Measurements from ENCODE around the gene TMCC1.
"Not testable (repeated sequence)": the region's sequence is repeated elsewhere in the genome, so short reads cannot be mapped to it uniquely, and the experiment has no call there.

TMCC1 gene

DNA sequence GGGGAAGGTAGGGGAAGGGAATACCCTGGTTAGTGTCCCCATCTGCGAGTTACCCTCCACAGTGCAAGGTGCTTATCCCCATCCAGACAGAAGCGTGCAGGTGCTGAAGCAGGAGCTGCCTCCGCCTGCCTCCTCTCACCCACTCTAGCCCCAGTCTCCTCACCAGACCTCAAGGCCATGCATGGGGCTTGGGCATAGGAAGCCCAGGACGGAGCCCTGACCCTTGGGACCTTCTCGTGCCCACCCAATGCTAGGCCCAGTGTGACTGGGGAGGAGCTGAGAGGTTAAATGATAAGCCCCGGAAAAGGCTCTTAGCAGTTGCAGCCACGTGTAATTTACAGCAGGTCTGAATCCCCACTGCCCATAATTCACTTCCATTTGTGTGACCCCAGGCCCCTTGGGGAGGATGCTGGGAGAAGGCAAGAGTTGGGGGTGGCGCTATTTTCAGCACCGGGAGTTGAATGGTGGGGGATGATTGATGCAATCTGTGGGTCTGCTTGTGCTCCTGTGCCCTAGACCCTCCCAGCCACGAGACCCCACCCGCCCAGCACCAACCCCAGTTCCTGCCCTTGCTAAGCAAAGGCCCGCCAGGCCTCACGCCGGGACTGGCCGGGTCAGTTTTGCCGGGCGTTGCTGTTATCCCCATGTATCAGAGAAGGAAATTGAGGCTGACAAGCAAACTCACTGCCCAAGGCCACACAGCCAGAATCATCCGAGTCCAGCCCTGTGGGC lies 272.5 kb downstream of the TMCC1 start:
- DNase-seq = no peak

DNA sequence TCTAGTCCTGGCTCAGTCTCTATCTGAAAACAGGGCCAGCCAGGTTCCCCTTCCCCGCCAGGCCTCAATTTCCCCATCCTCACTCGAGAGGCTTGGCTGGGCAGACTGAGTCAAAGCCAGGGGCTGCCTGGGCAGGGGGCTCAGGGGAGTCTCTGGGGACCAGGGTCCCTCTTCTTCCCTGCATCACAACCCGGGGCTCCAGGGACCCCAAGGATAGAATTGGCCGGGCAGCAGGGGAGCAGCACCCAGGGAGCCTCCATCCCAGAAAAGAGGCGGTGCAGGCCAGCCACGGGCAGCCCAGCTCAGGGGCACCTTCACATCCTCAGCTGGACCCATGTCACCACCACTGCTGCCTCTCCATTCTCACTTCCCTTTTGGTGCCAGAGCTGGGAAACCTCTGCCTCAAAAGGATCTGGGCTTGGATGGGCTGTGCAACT lies 273.8 kb downstream of the TMCC1 start:
- DNase-seq = no peak

DNA sequence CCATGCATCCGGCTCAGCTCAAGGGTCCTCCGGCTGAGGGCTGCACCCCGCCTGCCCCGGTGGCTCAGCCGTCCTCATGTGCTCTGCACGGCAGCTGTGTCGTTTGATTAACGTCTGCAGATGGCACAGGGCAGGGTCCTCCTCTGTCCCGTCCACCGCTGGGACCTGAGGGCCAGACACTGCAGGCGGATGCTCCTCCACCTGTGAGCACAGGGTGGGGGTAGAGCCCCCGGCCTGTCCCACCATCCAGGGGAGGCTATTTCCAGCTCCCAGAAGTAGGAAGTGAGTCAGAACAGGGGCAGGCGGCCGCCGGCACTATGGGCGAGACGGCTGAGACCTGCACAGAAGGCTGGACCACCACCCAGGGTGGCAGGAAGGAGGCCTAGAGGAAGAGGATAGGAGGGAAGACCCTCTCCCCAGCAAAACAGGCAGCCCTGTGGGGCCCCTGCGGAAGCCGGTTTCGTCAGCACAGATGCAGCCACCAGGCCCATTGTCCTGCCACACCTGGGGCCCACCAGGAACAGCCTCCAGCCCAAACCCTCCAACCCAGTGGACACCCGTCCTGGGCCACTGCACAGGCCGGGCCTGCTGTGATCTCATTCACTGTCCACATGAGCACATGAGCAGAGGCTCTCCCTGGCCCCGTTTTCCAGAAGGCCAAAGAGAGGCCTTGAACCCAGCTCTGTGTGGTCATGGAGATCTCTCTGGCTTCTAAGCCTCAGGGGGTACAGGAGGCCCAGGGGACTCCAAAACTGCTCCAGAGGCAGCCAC lies 274.4 kb downstream of the TMCC1 start:
- no peak for DNase-seq

DNA sequence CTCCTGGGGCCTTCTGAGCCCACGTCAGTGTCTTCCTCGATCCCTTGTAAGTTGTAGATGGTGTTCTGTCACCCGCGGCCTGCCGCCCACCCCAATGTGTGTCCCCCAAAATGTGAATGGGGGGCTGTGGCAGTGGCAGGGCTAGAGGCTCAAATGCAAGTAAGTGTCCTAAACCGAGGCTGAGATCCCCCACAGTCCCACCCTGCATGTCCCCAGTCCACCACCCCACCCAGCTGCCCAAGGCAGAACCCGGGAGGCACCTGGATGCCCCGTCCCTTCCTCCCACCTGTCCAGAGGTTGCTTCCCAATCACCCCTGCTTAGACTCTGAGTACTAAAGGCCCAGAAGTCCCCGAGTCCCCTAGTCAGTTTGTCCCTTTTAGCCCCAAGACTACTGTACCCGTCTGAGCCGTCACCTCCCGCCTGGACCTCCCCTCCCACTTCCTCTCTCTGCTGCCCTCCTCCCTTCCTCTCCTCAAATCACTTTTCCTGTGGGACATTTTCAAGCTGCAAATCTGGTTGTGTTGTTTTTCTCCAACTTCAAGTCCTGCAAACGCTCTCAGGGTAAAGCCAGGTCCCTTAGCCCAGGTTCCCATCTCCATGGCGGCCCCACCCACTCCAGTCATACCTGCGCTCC lies 275.2 kb downstream of the TMCC1 start:
- no peak for DNase-seq

DNA sequence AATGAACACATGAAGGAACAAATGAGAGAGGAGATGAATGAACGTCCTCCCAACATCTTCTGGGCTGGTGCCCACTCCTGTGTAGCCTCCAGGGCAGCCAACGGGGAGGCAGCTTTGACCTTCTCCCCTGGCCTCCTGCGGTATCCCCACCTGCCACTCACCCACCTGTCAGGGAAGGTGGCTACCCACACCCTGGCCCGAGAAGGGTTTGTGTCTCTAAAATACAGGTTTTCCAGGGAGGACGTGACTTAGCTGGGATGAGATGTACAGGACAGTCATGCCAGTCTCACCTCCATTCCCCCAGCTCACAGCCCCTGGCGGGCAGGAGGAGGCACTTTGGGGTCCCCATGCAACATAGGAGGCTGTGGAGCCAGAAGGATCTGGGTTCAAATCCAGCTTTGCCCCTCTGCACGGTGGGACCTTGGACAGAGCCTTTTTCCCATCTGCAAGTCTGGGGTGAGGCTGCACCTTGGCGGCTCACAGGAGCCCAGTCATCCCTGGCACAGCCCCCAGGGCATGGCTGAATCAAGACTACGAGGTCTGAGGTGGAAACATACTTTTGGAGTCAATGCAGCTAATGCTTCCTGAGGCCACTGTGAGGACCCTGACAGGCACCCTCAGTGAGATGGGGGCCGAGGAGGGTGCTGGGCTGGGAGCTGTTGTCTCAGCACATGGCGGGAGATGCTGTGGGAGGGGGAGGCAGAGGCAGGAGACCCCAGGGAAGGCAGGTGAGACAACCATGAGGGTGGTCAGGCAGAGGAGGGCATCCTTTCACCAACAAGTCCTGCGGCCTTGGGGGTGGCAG lies 275.9 kb downstream of the TMCC1 start:
- DNase-seq = no peak

DNA sequence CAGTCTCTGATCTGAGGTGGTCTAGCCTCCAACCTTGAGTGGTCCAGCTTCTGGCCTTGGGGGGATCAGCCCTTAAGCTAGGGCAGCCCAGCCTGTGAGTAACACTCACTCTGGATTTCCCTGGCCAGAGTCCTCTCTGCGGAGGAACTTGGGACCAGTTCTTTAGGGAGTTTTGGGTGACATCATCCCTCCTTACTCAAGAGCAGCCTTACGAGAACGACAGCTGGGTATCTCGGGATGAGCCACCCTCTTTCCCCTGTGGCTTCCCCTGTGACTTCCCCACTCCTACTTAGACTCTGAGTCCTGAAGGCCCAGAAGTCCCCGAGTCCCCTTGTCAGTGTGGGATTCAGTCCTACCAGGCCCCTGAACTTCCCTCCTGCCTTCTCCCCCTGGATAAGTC lies 276.8 kb downstream of the TMCC1 start:
- DNase-seq = no peak

DNA sequence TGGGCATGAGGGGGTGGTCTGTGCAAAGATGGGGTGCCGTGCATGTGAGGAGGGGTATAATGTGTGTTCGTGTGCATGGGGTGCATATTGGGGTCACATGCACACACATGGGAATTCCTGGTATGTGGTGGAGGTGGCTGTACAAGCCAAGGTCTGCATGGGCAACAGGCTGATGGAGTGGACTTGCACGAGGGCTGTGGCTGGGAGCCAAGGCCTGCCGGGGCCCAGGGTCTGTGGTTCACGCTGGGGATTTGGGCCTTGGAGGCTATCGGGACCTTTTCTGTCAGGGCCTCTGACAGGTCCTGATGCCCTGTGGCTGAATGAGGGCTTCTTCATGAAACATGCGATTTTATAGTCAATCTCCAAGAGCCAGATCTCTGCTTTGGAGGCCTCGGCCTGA lies 277.2 kb downstream of the TMCC1 start:
- no peak for DNase-seq

DNA sequence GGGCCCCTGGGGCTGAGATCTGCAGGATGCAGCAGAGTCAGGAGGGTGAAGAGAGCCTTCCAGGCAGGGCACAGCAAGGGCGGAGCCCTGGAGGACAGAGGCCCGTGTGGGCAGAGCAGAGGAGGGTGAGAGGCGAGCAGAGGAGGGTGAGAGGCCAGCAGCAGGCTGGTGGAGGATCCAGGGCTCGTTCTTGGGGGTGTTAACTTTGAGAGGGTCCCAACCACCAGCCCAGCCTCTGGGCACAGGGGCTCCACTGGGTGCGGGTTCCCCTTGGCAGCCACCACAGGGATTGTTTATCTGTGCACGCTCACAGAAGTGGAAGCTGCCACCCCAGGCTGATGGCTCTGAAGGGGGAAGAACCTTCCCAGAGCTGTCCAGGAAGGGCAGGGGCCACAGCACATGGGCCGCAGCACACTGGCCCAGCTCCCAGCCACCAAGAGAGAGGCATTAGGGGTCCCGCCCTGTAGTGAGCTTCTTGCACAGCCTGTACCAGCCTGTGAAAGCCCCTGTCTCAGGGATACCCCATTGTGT lies 277.7 kb downstream of the TMCC1 start:
- peak; percentile 57 for DNase-seq

DNA sequence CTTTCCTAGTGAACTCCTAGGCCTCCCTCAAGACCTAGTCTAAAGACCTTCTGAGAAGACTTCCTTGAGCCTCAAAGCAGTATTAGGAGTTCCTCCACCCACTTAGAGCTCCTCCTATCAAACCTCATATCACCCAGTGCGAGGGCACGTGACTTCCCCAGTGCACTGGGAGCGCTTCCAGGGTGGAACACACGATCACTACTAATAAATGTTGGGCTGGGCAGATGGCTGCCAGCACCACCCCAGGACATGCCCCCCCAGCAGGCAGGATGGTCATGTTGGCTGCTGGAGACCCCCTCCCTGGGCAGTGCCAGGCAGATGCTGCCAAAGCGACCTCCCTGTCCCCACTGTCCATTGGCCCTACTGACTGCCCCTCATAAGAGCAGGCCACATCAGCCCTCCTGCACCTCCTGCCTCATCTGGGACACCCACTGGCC lies 278.6 kb downstream of the TMCC1 start:
- DNase-seq = peak; percentile 95

DNA sequence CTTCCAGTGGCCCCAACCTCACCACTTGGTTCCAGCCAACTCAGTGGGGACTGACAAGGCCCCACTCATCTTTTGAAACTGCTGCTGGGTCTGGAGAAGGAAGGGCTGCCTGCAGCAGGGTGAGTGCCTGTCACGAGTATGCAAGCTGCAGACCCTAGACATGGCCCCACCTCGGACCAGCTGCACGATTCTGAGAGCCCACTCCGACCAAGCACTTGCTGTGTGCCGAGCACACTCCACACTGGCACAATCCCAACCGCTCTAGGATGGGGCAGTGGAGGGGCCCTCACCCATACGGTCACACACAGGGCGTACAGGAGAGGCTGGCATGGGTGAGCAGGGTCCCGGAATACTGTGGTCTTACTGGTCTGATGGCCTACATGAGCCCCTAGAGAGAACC lies 279.1 kb downstream of the TMCC1 start:
- DNase-seq = no peak

DNA sequence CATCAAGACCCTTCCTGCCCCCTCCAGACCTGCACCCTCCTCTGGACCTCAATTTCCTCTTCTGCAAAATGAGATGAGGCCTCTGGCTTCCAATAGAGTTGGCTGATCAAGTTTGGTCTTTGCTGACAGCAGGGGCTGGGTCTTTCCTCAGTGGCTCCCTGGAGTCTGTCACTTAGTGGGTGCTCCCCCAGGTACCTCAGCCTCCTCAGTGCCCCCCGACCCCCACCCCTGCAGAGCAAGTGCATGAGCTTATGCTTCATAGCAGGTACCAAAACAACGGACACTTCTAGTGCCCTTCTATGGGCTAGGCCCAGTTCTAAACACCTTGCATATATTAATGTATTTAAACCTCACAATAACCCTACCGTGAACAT lies 280.2 kb downstream of the TMCC1 start:
- DNase-seq = no peak

DNA sequence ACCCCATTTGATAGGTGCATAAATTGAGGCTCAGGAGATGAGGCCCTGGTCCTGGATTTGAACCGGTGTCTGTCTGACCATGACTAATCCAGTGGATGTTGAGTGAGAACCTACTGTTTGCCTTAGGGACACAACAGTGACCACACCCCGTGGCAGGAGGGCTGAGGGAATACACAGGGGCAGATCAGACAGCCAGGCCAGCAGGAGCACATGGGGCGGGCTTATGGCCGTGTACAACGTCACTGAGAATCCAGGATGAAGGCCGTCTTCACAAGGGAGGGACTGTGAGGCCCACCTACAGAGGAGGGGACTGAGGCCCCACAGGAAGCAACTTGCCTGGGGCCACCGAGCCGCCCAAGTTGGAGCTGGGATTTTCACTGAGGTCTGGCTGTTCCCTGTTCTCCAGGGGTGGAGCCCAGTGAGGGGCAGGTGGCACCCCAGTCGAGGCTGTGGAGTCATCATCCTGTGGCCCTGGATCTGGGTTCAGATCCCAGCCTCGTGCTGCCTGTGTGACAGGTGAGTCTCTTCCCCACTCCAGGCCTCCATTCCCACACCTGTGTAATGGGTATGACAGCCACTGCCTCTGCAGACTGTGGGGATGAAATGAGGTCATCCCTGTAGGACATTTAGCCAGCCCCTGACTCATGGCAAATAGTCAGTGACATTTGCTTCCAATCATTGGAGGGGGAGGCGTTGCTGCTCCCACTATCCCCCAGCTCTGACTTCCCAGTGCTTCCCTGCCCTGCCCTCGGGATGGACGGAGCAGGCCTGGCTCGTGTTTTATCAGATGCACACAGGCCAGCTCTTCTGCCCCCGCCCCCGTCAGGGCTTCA lies 280.8 kb downstream of the TMCC1 start:
- no peak for DNase-seq

DNA sequence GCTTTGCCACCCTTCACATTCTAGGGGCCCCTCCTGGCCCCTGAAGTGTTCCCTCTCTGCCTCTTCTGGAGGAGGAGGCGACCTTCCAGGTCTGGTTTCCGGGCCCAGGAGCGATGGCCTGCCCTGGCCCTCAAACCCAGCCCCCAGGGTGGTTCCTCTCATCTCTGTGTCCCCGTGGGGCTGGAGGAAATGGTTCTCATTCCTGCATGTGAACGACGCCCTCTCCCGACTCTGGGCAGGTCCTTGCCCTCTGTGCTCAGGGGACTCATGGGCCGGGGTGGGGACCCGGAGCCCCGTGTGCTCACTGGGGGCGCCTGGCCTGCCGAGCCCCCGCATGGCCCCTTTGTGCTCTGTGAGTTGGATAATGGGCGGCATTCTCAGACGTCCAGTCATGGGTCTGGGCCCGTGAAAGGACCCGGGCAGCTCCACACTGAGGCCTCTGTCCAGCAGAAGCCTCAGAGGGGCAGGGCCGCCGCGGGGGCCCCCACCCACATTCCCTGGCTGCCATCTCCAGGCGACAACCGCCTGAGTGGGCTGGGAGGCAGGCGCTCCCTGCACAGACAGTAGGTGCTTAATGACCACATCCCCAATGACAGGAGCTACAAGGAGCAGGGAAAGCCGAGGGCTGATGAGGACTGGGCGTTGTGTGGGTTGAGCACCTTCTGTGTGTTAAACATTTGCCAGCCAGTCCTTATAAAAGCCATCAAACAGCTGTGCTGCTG lies 281.5 kb downstream of the TMCC1 start:
- DNase-seq = no peak

DNA sequence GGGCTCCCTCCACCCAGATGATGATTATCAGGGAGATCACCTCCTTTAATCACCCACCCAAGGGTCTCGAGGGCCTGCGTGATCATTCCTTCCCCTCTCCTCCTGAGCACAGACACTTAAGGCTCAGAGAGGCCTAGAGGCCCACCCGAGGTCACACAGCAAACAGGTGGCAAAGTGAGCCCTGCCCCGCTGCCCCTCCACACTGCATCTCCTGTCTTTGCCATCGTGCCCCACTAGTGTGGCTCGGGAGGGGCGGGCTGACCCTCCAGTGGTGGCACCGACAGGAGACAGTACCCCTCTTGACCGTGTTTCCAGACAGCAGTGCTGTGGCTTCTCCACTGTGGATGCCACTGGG lies 282.1 kb downstream of the TMCC1 start:
- DNase-seq = no peak

DNA sequence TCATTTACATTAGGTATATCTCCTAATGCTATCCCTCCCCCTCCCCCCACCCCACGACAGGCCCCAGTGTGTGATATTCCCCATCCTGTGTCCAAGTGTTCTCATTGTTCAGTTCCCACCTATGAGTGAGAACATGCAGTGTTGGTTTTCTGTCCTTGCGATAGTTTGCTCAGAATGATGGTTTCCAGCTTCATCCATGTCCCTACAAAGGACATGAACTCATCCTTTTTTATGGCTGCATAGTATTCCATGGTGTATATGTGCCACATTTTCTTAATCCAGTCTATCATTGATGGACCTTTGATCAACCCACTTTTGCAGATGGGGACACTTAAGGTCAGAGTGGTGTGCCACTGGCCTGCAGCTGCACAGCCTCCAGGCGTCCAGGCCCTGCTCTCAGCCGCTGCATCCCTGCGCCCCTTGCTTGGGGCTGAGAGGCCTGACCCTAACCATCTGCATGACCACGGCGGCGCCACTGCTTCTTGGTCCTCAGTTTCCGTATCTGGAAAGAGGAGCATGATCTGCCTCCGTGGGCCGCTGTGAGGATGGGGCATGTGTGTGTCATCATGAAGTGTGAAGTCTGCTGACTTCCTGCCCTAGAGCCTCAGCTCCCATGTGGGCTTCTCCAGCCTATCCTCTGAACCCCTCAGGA lies 282.6 kb downstream of the TMCC1 start:
- not testable (repeated sequence) for DNase-seq

DNA sequence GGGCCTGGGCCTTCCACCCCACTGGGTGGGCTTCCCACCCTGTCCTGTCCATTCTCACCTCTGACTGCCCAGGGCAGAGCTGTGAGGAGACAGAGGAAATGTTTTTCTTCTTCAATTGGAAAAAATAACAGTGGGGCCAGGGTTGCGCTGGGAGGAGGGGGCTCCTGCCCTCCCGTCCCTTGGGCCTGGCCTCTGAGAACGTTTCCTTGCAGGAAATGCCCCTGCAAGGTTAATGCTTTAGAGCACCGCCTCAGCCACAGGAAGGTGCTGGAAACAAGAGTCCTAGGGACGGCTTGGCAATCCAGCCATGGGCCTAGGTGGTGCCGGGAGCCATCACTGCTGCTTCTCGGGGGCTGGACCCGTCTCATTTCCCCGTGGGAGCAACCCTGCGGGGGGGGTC lies 283.2 kb downstream of the TMCC1 start:
- DNase-seq = no peak

DNA sequence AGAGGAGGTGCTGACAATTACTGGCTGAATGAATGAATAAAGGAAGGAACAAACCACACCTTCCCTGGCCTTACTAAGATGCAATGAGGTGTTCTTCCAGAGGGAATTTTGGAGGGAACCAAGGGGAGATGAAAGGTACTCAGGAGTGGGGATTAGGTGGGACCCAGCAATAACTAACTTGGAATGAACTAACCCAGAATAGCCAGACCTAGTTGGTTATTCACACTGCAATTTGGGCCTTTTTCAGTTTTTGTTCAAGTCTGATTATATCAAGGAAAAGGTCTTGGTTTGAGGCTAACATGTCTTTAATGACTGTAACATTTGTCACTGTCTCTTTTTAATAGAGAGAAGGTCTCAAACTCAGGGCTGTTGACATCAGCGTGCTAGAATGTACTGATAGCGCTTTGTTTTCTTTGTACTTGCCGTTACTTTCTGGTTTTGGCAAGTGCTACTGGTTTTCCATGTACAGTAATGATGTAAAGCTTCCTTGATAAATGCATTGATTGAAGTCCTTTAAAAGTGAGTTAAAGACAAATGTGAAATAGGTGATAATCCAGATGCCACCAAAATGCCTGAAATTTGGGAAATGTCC lies 283.8 kb downstream of the TMCC1 start:
- DNase-seq = peak; percentile 43

DNA sequence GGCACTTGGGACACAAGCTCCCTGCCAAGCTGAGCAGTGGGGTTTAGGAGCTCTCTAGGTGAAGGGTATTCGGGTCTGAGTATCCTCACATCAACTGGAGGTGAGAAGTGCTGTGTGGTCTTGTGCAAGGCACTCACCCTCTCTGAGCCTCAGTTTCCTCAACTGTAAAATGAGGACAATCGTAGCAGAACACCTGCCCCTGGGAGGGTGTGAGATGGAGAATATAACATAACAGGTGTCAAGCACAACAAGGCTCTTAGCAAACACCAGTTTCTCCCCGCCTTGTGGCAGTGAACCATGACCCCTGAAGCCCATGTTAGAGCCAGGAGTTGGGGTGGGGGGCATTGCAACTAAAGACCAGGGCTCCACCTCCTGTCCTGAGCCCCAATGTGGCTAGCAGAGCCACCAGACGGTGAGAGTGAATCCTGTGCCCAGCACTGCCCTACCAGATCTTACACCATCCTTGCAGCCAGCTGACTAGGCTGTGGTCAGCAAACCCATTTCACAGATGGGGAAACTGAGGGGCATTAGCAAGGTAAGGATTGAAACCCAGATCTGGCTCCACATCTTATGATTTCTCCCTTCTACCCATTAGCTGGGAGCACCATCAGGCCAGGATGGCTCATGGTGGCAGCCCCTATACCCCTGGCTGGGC lies 284.4 kb downstream of the TMCC1 start:
- no peak for DNase-seq

DNA sequence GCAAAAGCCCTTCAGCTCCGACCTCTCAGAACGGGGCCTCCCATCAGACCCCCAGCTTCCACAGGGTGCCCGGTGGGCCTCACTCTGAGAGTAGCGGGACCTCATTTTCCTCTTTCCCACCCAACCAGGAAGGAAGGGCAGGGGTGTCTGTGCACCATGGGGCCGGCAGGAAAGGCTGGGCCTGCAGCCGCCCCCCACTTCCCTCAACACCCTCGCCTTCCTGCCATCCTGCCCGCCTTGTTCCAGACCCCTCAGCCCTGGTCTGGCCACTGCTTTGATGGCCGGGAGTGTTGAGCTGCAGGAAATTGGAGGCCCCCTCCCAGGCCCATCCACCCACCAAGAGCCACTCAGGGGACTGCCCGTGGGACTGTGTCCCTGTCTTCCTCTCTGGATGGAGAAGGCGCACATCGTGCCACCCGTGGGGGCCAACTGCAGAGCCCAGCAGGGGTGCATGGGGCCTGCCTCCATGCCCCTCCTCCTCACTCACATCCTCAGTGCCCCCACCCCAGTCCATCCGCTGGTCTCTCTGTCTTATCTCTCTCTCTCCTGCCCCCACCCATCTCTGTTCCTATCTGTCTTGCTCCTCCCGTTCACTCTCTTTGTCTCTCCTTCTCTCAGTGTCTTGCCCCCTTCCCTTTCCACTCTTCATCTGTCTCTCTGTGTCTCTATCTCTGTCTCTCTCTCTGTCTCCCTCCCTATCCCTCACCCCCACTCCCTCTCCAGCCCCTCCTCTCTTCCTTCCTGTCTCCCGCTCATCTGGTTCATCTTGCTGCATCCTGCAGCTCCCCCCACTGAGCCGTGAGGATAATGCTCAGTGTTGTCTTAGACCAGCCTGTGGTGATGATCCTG lies 285.2 kb downstream of the TMCC1 start:
- DNase-seq = peak; percentile 68
